ENCODE measurements around the gene AMN1.
"Not testable (repeated sequence)": the region's sequence is repeated elsewhere in the genome, so short reads cannot be mapped to it uniquely, and the experiment has no call there.

Gene AMN1

DNA sequence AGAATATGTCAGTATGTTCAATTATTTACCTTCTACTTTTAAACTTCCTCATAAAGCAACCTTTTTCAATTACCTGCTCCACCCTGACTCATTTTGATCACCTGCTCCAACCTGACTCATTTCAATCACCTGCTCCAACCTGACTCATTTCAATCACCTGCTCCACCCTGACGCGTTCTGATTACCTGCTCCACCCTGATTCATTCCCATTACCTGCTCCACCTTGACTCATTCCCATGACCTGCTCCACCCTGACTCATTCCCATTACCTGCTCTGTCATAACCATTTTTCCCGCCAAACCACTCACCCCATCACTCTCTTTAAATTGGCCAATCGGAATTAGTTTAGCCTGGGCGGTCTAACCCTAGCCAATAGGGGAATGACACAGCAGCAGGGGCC, 29.5 kb upstream of the AMN1 start:
- not testable (repeated sequence) for H2BK15ac ChIP-seq (ENCODE audit: low read length); H3K4me3 ChIP-seq (ENCODE audit: low read length in 2 of 2); H2BK12ac ChIP-seq (ENCODE audit: low read length); H3K4me2 ChIP-seq (ENCODE audit: insufficient read depth, low read length, poor library complexity, severe bottlenecking); H4K91ac ChIP-seq (ENCODE audit: low read depth, low read length, poor library complexity); H2AK5ac ChIP-seq (ENCODE audit: low read depth, low read length); H3K23ac ChIP-seq (ENCODE audit: low read depth, low read length, poor library complexity); H3K4ac ChIP-seq (ENCODE audit: low read length); H3K9ac ChIP-seq (ENCODE audit: low read depth, low read length, poor library complexity); H3K18ac ChIP-seq (ENCODE audit: low read length); H3K14ac ChIP-seq (ENCODE audit: low read length); H3K9me3 ChIP-seq (replicated peaks in 1 of 2; ENCODE audit: control insufficient read depth in 2 of 2, insufficient read depth in 1 of 2, low read depth in 1 of 2, low read length in 2 of 2); H3K79me1 ChIP-seq (ENCODE audit: low read depth, low read length); H3K4me1 ChIP-seq (ENCODE audit: control insufficient read depth in 2 of 2, insufficient read depth in 1 of 2, low read depth in 1 of 2, low read length in 2 of 2); H2BK5ac ChIP-seq (ENCODE audit: low read length); DNase-seq (ENCODE audit: low spot score); H3K27me3 ChIP-seq (ENCODE audit: control insufficient read depth in 3 of 3, insufficient read depth in 3 of 3, low read depth in 1 of 3, low read length in 3 of 3); H3K27ac ChIP-seq (replicated peaks; ENCODE audit: low read length); H2BK120ac ChIP-seq (ENCODE audit: low read depth, low read length); H2AFZ ChIP-seq (ENCODE audit: low read length); H3K36me3 ChIP-seq (replicated peaks in 1 of 2; ENCODE audit: control insufficient read depth in 2 of 2, insufficient read depth in 2 of 2, low read length in 2 of 2); H4K8ac ChIP-seq (ENCODE audit: low read depth, low read length)
- no CpG with 5 or more reads among the region's 5 CpGs for WGBS, 2 donors (ENCODE audit: extremely low coverage in 2 of 2, insufficient read length in 2 of 2, insufficient replicate concordance in 1 of 2)

- no peak overlapping the region for H3K27ac ChIP-seq (replicated peaks; ENCODE audit: low read length)
- no CpG with 5 or more reads among the region's 1 CpG for WGBS, 2 donors (ENCODE audit: extremely low coverage in 2 of 2, insufficient read length in 2 of 2, insufficient replicate concordance in 1 of 2)
Measured at GRCh38 chr12:31756977-31757420, 28.2 kb upstream of the AMN1 start.

DNA sequence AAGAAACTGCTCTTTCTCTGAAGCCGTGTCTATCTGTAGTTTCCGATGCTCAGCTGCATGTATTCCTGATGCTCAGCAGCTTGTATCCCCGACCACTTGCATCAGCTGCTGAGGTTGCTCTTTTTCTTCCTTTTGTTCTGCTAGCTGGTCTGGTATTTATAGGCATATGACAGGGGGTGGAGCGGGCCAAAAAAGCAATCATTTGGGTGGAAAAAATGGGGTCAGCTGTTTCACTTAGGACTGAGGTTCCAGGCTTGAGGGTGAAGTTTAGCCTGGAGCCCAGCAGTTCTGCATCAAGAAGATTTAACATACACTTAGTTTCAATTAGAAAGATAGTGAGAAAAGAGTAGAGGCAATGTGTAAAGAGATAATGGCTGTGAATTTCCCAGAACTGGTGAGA, 23.6 kb upstream of the AMN1 start:
- Histone ChIP-seq H4K91ac (ENCODE audit: low read depth, low read length, poor library complexity) (no peak overlapping the region), H2AFZ (ENCODE audit: low read length) (no peak overlapping the region), H2BK120ac (ENCODE audit: low read depth, low read length) (no peak overlapping the region), H2AK5ac (ENCODE audit: low read depth, low read length) (no peak overlapping the region), H3K27ac (replicated peaks; ENCODE audit: low read length) (no peak overlapping the region), H3K23ac (ENCODE audit: low read depth, low read length, poor library complexity) (no peak overlapping the region), H4K8ac (ENCODE audit: low read depth, low read length) (no peak overlapping the region), H3K27me3 (ENCODE audit: control insufficient read depth in 3 of 3, insufficient read depth in 3 of 3, low read depth in 1 of 3, low read length in 3 of 3) (no peaks in the 10 kb centered on the region), H3K79me1 (ENCODE audit: low read depth, low read length) (no peaks in the 10 kb centered on the region), H3K4me2 (ENCODE audit: insufficient read depth, low read length, poor library complexity, severe bottlenecking) (no peak overlapping the region), H3K4me3 (ENCODE audit: low read length in 2 of 2) (no peak overlapping the region), H2BK15ac (ENCODE audit: low read length) (no peak overlapping the region), H3K9me3 (replicated peaks in 1 of 2; ENCODE audit: control insufficient read depth in 2 of 2, insufficient read depth in 1 of 2, low read depth in 1 of 2, low read length in 2 of 2) (peaks cover 3 to 6% of the 10 kb centered on the region in 2 donors), H3K36me3 (replicated peaks in 1 of 2; ENCODE audit: control insufficient read depth in 2 of 2, insufficient read depth in 2 of 2, low read length in 2 of 2) (no peaks in the 10 kb centered on the region), H3K18ac (ENCODE audit: low read length) (no peak overlapping the region), H3K9ac (ENCODE audit: low read depth, low read length, poor library complexity) (no peak overlapping the region), H3K14ac (ENCODE audit: low read length) (no peak overlapping the region), H2BK5ac (ENCODE audit: low read length) (no peak overlapping the region), H3K4me1 (ENCODE audit: control insufficient read depth in 2 of 2, insufficient read depth in 1 of 2, low read depth in 1 of 2, low read length in 2 of 2) (no peaks in the 10 kb centered on the region), H2BK12ac (ENCODE audit: low read length) (no peak overlapping the region), H3K4ac (ENCODE audit: low read length) (no peak overlapping the region)
- no peak for DNase-seq (ENCODE audit: low spot score)
- no CpG with 5 or more reads among the region's 4 CpGs for WGBS, 2 donors (ENCODE audit: extremely low coverage in 2 of 2, insufficient read length in 2 of 2, insufficient replicate concordance in 1 of 2)

More at GRCh38 chr12:31756977-31757420, 28.2 kb upstream of the AMN1 start:
- Histone ChIP-seq H3K18ac (ENCODE audit: low read length) (no peak overlapping the region), H2BK120ac (ENCODE audit: low read depth, low read length) (no peak overlapping the region), H3K4me2 (ENCODE audit: insufficient read depth, low read length, poor library complexity, severe bottlenecking) (no peak overlapping the region), H2BK5ac (ENCODE audit: low read length) (no peak overlapping the region), H3K4me3 (ENCODE audit: low read length in 2 of 2) (no peak overlapping the region), H3K4ac (ENCODE audit: low read length) (no peak overlapping the region), H2BK15ac (ENCODE audit: low read length) (no peak overlapping the region), H3K23ac (ENCODE audit: low read depth, low read length, poor library complexity) (no peak overlapping the region), H4K8ac (ENCODE audit: low read depth, low read length) (no peak overlapping the region), H3K4me1 (ENCODE audit: control insufficient read depth in 2 of 2, insufficient read depth in 1 of 2, low read depth in 1 of 2, low read length in 2 of 2) (peaks cover 0 to 1% of the 10 kb centered on the region in 2 donors), H3K14ac (ENCODE audit: low read length) (no peak overlapping the region), H3K79me1 (ENCODE audit: low read depth, low read length) (no peaks in the 10 kb centered on the region), H4K91ac (ENCODE audit: low read depth, low read length, poor library complexity) (no peak overlapping the region), H3K9ac (ENCODE audit: low read depth, low read length, poor library complexity) (no peak overlapping the region), H3K27me3 (ENCODE audit: control insufficient read depth in 3 of 3, insufficient read depth in 3 of 3, low read depth in 1 of 3, low read length in 3 of 3) (no peaks in the 10 kb centered on the region), H3K36me3 (replicated peaks in 1 of 2; ENCODE audit: control insufficient read depth in 2 of 2, insufficient read depth in 2 of 2, low read length in 2 of 2) (no peaks in the 10 kb centered on the region), H2AK5ac (ENCODE audit: low read depth, low read length) (no peak overlapping the region), H2BK12ac (ENCODE audit: low read length) (no peak overlapping the region), H3K9me3 (replicated peaks in 1 of 2; ENCODE audit: control insufficient read depth in 2 of 2, insufficient read depth in 1 of 2, low read depth in 1 of 2, low read length in 2 of 2) (no peaks in the 10 kb centered on the region), H2AFZ (ENCODE audit: low read length) (no peak overlapping the region)
- DNase-seq (ENCODE audit: low spot score) = no peak

DNA sequence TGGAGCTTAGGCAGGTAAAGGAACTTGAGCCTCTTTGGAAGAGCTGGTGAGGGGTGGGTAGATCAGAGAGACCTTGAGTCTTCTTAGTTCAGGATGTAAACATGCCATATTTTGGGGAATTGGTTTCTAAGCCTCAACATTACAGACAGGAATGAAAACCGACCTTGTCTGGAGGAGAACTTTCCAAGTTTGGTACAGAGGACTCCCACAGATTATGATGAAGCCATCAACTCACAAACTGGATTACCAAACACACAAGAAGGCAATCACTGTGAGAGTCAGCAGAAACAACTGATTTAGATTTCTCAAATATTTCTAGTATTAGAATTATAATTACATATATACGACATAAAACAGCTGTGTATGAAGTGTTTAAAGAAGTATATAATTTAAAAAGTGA, 22.3 kb upstream of the AMN1 start:
- no peak overlapping the region for H2BK120ac ChIP-seq (ENCODE audit: low read depth, low read length)
- DNase-seq (ENCODE audit: low spot score) = no peak
- H3K27me3 ChIP-seq (ENCODE audit: control insufficient read depth in 3 of 3, insufficient read depth in 3 of 3, low read depth in 1 of 3, low read length in 3 of 3) = no peaks in the 10 kb centered on the region
- WGBS, 2 donors (ENCODE audit: extremely low coverage in 2 of 2, insufficient read length in 2 of 2, insufficient replicate concordance in 1 of 2) = no CpG with 5 or more reads among the region's 2 CpGs
- H3K23ac ChIP-seq (ENCODE audit: low read depth, low read length, poor library complexity) = no peak overlapping the region
- no peak overlapping the region for H3K14ac ChIP-seq (ENCODE audit: low read length)
- H3K36me3 ChIP-seq (replicated peaks in 1 of 2; ENCODE audit: control insufficient read depth in 2 of 2, insufficient read depth in 2 of 2, low read length in 2 of 2) = no peaks in the 10 kb centered on the region
- H2AK5ac ChIP-seq (ENCODE audit: low read depth, low read length) = no peak overlapping the region
- no peak overlapping the region for H3K4me2 ChIP-seq (ENCODE audit: insufficient read depth, low read length, poor library complexity, severe bottlenecking)
- H3K9me3 ChIP-seq (replicated peaks in 1 of 2; ENCODE audit: control insufficient read depth in 2 of 2, insufficient read depth in 1 of 2, low read depth in 1 of 2, low read length in 2 of 2) = peaks cover 3 to 6% of the 10 kb centered on the region in 2 donors
- H2BK5ac ChIP-seq (ENCODE audit: low read length) = no peak overlapping the region
- no peak overlapping the region for H2AFZ ChIP-seq (ENCODE audit: low read length)
- H3K79me1 ChIP-seq (ENCODE audit: low read depth, low read length) = no peaks in the 10 kb centered on the region
- no peak overlapping the region for H2BK15ac ChIP-seq (ENCODE audit: low read length)
- H3K4ac ChIP-seq (ENCODE audit: low read length) = no peak overlapping the region
- H4K8ac ChIP-seq (ENCODE audit: low read depth, low read length) = no peak overlapping the region
- H3K18ac ChIP-seq (ENCODE audit: low read length) = no peak overlapping the region
- H3K9ac ChIP-seq (ENCODE audit: low read depth, low read length, poor library complexity) = no peak overlapping the region
- no peak overlapping the region for H4K91ac ChIP-seq (ENCODE audit: low read depth, low read length, poor library complexity)
- no peak overlapping the region for H3K27ac ChIP-seq (replicated peaks; ENCODE audit: low read length)
- no peaks in the 10 kb centered on the region for H3K4me1 ChIP-seq (ENCODE audit: control insufficient read depth in 2 of 2, insufficient read depth in 1 of 2, low read depth in 1 of 2, low read length in 2 of 2)
- no peak overlapping the region for H2BK12ac ChIP-seq (ENCODE audit: low read length)
- H3K4me3 ChIP-seq (ENCODE audit: low read length in 2 of 2) = no peak overlapping the region

Data from neuronal stem cell (in vitro differentiated cells).